ENCODE data around the gene ANO6.
"Not testable (repeated sequence)": the region's sequence is repeated elsewhere in the genome, so short reads cannot be mapped to it uniquely, and the experiment has no call there.

ANO6 gene

DNA sequence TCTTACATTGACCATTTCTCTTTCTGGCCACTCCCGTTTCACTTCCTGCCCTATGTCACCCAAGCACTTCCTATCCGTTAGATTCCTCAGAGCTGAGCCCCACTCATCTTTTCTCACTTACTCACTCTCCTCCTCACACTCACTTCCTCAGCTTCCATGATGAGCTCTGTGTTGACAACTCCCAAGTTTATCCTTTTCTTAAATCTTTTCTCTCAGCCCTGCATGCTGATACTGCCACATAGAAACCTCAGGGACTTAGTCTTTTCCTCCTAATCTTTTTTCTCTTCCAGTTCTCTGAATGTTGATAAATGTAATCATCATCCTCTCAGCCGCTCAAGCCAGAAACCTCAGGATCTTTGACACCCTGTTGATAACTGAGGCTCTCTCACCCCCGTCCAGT is 99.6 kb downstream of the ANO6 start:
- no peak for DNase-seq

GRCh38 chr12:45317261-45317660 is 101.4 kb downstream of the ANO6 start:
- not testable (repeated sequence) for DNase-seq

- no peak for DNase-seq
Measured at GRCh38 chr12:45322810-45323209, 106.9 kb downstream of the ANO6 start.

- no peak for DNase-seq
Measured at GRCh38 chr12:45324391-45324790, 108.5 kb downstream of the ANO6 start.

DNA sequence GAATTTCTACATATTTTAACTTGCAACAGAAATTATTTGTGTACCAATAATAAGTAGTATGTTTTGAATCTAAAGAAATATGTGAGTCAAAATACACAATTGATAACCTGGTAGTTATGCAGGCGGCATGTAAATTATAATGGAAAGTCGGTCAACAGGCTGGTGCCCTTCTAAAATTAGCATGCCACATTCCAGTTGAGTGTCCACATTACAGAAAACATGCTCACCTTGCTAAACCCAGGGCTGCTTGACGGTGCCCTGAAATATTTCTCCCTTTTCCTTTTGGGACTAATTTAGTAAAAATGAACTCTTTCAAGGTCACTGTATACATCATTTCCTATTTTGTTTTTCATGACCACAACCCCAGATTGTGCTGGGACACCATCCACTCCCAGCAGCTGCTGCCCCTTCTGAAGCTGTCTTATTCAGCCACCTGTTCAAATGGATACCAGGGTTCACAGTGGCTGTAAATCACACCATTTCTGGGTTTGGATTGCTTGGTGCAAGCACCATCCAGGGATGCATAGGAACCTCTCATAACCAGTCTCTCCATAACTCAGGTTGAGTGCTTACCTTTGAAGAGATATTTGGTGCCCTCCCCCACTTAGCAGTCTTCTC is 110.6 kb downstream of the ANO6 start:
- no peak for DNase-seq

DNA sequence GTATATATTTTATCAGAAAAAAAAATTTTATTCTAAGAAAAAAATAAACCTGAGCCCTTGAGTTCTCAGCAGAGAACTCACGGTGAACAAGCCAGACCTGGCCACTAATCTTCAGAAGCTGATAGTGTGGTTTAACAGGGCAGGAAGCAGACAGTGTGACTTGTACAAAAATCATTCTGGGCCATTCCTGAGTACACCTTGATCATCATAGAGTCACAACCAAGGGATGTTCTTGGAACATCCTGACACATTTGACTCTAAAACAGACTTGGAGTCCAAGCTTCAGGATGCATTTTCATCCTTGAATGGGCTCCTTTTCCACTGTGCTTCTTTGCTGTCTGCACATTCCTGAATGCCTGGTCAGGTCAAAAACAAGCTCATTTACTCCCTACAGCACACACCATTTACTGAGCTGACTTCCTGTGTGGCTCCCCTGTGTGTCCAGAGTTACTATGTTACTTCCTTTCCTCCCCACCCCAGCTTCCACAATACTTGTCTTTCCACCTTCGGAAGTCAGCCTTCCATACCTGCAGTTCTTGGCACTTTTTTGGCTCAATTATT is 112.0 kb downstream of the ANO6 start:
- no peak for DNase-seq

DNA sequence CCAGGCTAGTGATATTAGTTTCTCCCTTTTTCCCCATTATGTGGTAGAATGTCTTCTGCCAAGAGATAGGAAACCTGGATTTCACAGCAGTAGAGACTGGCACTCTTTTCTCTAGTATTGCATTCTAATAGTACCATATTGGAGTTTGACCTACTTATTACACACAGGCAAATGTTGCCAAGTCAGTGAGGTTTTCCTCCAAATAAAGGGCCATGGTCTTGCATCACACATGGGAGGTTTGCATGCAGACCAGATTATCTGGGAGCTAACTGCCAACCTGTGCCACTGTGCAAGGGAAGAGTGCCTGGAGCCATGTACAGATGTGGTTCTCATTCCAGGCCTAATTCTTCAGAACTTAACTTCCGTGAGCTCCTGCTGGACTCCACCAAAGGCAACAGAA is 113.3 kb downstream of the ANO6 start:
- no peak for DNase-seq

DNA sequence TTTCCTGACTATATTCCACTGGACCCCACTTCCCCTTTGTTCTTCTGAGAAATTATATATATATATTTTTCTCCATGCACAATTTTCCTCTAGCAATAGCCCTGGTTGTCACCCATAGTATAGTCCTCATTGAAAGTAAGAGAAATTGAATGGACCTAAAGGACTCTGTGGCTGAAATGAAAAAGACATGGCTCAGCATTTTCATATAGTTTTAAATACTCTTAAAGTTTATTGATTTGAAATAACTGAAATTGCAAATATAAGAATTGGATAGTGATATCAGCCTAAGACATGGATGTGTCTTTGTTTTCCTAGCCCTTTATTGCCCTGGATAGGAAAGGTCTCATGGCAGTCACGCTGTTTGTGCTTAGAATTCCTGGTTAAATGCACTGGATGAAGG is 113.8 kb downstream of the ANO6 start:
- no peak for DNase-seq

- DNase-seq, result no peak
Measured at GRCh38 chr12:45331552-45331951, 115.7 kb downstream of the ANO6 start.

DNA sequence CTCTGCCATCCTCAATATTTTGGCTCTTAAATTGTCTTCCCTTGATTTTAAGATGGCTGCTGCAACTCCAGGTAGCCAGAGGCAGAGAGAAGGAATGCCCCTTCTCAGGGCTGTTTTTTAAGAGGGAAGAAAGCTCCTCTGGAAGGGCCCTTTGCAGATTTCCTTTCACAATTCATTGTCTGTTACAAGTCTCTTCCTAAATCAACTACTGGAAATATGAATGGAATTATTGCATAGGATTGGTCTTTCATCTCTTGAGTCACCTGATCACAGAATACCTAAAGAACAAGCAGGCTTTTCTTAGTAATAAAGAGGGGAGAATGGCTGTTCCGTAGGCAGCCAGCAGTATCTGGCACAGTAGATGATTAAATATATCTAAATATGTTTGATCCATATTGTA is 118.5 kb downstream of the ANO6 start:
- DNase-seq, result no peak

DNA sequence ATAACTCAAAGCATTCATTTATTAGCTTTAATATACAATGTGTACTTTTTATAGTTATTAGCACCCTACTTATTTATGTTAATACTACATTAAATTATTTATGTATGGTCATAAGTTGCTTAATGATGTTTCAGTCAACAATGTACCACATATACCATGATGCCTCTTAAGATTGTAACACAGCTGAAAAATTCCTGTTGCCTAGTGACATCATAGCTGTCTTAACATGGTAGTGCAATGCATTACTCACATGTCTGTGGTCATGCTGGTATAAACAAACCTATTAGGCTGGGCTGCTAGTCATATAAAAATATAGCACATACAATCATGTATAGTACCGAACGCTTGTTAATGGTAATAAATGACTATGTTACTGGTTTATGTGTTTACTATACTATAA is 120.4 kb downstream of the ANO6 start:
- DNase-seq, result no peak

- DNase-seq, result no peak
Measured at GRCh38 chr12:45336762-45337596, 121.1 kb downstream of the ANO6 start.

- no peak for DNase-seq
Measured at GRCh38 chr12:45337835-45338234, 121.9 kb downstream of the ANO6 start.

GRCh38 chr12:45338272-45338671 is 122.4 kb downstream of the ANO6 start:
- DNase-seq, result no peak

- no peak for DNase-seq
Measured at GRCh38 chr12:45339035-45339434, 123.1 kb downstream of the ANO6 start.

GRCh38 chr12:45342171-45342570 is 126.3 kb downstream of the ANO6 start:
- DNase-seq, result no peak

DNA sequence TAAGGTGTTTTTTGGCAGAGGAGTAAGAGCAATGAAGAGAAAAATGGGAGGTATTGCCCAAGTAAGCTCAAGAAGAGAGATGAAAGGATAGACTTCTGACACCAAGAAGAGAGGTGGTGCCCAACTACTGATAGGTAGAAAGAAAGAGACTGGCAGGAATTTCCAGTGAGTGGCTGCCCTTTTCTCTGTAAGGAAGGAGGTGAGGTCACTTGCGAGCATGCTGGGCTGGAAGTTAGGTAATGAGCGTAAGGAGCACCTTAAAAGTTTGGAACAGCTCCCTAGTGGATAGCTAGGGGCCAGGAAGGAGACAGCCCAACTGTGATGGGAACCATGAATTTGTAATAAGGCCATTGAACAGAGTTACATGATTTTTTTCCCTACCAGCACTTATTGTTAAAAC is 127.0 kb downstream of the ANO6 start:
- no peak for DNase-seq

DNA sequence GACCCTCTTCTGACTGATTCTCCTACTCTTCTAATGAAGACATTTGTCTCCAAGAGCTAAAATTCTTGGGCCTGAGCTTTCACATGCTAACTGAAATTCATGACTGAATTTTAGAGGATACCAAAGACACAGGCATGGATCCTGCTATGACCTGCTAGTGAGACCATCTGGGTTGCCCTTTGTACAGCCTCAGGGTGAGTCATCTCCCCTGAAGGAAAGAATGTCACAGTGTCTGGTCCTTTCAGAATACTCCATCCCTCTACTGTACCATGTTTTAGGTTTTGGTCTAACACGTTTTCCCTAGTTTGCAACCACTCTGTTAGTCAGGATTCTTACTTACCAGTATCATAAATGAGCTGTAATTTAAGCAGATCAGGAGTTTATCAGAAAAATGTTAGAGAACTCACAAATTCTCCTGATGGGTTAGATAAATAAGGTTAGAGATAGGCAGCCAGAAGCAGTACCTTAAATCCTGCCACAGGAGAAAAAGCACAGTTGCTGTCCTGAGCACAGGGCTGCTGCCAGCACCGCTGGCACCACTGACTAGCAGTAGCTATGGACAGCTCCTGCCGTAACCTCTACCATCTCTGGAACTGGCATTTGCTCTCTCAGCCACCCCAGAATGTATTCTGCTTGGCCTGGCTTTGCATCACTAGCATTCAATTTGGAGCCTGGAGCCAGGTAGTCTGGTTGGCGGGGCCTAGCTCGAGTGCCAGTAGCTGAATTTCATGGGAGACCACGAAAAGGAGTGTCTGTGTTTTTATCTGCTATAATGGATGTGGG is 127.6 kb downstream of the ANO6 start:
- DNase-seq, result no peak

DNA sequence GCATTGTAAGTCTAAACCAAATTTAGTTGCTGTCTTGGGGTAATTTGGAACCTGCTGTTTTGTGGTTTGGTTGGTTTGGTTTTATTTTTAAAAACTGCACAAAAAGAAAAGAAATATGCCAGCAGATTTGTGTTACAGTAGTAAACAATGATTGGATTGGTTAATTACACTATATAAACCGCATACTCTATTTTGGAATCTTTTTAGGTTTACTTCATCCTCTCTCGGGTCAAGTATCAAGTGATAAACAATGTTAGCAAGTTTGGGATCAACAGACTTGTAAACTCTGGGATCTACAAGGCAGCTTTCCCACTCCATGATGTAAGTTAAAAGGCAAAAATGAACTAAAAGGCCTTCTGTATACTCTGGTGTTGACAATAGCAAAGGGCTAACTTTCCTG is 132.4 kb downstream of the ANO6 start:
- no peak for DNase-seq

DNA sequence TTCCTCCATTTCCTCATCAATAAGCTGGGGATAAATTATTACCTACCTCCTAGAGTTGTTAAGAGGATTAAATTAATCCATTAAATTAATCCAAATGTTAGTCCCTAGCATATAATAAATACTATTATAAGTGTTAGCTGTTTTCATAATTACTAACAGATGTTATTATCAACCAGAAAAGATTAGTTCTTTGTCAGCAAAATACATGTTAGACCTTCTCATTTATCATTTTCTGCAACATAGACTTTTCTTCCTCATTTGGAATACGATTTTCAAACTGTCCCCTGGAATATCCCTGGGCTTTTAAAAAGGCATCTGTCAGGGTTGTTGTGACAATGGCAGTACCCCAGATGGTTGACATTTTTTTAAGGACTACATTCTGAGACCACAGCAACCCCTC is 133.1 kb downstream of the ANO6 start:
- DNase-seq, result no peak

- no peak for DNase-seq
Measured at GRCh38 chr12:45349916-45350315, 134.0 kb downstream of the ANO6 start.

DNA sequence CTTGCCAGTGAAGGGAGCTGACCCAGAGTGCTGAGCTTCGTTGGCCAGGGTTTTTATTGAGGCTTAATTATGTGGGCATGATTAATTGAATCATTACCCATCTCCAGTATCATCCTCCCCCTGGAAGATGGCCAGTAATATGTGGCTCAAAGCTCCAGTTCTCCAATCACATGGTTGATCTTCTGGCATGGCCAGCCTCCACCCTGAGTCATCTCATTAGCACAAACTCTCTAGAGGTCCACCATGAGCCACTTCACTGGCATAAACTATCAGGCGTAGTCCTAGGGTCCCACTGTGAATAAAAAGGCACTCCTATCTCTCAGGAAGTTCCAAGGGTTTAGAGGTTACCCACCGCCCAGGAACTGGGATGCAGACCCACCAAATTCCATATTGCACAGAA is 135.0 kb downstream of the ANO6 start:
- no peak for DNase-seq

- no peak for DNase-seq
Measured at GRCh38 chr12:45351921-45352670, 136.2 kb downstream of the ANO6 start.

Data from NCI-H187 (cell line).